Measurements from ENCODE around the gene KRTAP5-9. TPM values are rescaled to one million over a fixed set of nuclear protein-coding genes. Genes with fewer than 3 reads are reported as not detected.
"Not testable (repeated sequence)": the region's sequence is repeated elsewhere in the genome, so short reads cannot be mapped to it uniquely, and the experiment has no call there.

The KRTAP5-9 gene
- total RNA-seq, 1 experiment from 2014 or later = not detected

- no peaks in the 10 kb centered on the region for H3K9me3 ChIP-seq (ENCODE audit: low read depth, low read length, poor library complexity, severe bottlenecking)
- no TSS peak for BruUV-seq (replicated peaks)
- peaks cover 10% of the 10 kb centered on the region for H3K27me3 ChIP-seq (replicated peaks; ENCODE audit: insufficient read depth, low read depth, low read length, poor library complexity)
- DNase-seq (ENCODE audit: low spot score) = no peak
- no peaks in the 10 kb centered on the region for H3K36me3 ChIP-seq (ENCODE audit: insufficient read depth, low read length, poor library complexity, severe bottlenecking)
- intact Hi-C loops (cut with micrococcal nuclease; ENCODE audit: unreplicated experiment) = no loop called here
- ChIA-PET CTCF (no interaction called here), POLR2A (ENCODE audit: low non-redundant PET) (no interaction called here)
- no peak for TF ChIP-seq EZH2 (IDR thresholded peaks at IDR 0.05; ENCODE audit: borderline replicate concordance, low read depth, low read length, poor library complexity, severe bottlenecking)
- no peak for TF ChIP-seq CTCF (conservative IDR thresholded peaks at IDR 0.05; ENCODE audit: low read depth, low read length)
- no peaks in the 10 kb centered on the region for H3K4me1 ChIP-seq (ENCODE audit: insufficient read depth, low read length, poor library complexity, severe bottlenecking)
- no peak overlapping the region for H3K27ac ChIP-seq (ENCODE audit: low read depth, low read length, poor library complexity, severe bottlenecking)
- no peak overlapping the region for H3K4me3 ChIP-seq (ENCODE audit: low read depth, low read length, poor library complexity, severe bottlenecking)
Observed at GRCh38 chr11:71566081-71566620, 17.9 kb downstream of the KRTAP5-9 start.

DNA sequence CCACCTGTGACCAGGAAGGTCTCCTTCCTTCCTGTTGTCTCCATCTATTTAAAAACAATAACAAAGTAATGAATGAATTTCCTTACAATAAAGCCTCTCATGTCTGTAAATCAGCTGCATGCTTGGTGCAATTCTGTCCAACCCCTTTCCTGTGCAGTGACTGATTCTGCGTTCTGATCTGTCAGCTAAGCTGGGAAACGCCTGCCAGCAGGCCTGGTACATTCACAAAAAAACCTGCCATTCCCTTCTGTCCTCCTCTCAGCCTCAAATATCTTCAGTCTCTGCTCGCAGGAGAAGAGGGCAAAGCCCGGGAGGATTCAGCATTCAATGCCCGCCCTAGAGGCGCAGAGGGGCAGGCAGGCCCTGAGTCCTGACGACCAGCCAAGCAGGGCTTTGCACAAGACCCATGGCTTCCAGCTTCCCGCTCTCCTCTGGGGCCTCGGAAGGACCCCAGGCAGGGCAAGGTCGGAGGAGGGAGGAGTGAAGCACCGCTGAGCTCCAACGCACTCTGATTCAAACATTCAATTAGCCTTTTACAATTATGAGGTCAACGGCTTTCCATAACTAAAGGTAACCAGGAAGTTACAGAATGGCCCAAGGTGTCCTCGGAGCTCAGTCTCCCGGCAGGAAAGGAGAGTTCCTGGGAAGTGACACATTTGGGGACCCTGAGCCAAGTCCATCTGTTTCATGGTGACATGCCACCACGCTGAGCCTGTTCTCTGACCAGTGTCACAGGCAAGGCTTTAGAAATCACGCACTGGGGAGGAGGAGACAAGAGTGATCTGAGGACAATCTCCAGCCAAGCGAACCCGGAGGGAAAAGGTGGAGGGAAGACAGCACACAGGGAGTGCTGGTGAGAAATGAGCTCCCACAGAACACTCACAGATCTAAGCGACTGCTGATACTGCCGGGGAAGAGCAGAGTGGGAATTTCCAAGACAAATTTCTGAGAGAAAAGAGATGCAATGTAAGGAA, 18.7 kb downstream of the KRTAP5-9 start:
- H3K27ac ChIP-seq (ENCODE audit: low read depth, low read length, poor library complexity, severe bottlenecking); POLR2A ChIA-PET (ENCODE audit: low non-redundant PET); H3K4me3 ChIP-seq (ENCODE audit: low read depth, low read length, poor library complexity, severe bottlenecking); H3K9me3 ChIP-seq (ENCODE audit: low read depth, low read length, poor library complexity, severe bottlenecking); DNase-seq (ENCODE audit: low spot score); intact Hi-C loops (cut with micrococcal nuclease; ENCODE audit: unreplicated experiment); H3K36me3 ChIP-seq (ENCODE audit: insufficient read depth, low read length, poor library complexity, severe bottlenecking); BruUV-seq (replicated peaks); H3K4me1 ChIP-seq (ENCODE audit: insufficient read depth, low read length, poor library complexity, severe bottlenecking): not testable (repeated sequence)
- peaks cover 10% of the 10 kb centered on the region for H3K27me3 ChIP-seq (replicated peaks; ENCODE audit: insufficient read depth, low read depth, low read length, poor library complexity)
- CTCF ChIA-PET = interaction anchor here (1.2 kb wide), 1 partner anchor 13 kb away, joined by 4 read pairs; no protein-coding TSS in a partner anchor

DNA sequence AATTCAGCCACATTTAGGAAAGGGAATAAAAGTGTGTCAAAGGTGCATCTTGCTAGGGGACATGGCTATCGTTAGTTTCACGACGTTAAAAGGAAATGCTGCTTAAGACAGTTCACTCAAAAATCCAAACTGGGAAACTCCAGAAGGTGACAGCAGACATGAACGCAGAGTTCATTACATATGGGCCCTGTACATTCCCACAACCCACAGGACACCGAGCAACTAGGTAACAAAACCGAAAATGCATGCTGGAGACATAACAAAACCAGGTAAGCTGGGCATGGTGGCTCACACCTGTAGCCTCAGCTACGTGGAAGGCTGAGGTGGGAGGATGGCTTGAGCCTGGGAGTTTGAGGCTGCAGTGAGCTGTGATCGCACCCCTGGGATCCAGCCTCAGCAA, 19.4 kb downstream of the KRTAP5-9 start:
- intact Hi-C loops (cut with micrococcal nuclease; ENCODE audit: unreplicated experiment); H3K36me3 ChIP-seq (ENCODE audit: insufficient read depth, low read length, poor library complexity, severe bottlenecking); H3K4me1 ChIP-seq (ENCODE audit: insufficient read depth, low read length, poor library complexity, severe bottlenecking); DNase-seq (ENCODE audit: low spot score); BruUV-seq (replicated peaks); H3K27ac ChIP-seq (ENCODE audit: low read depth, low read length, poor library complexity, severe bottlenecking); H3K27me3 ChIP-seq (replicated peaks; ENCODE audit: insufficient read depth, low read depth, low read length, poor library complexity); H3K9me3 ChIP-seq (ENCODE audit: low read depth, low read length, poor library complexity, severe bottlenecking); POLR2A ChIA-PET (ENCODE audit: low non-redundant PET); H3K4me3 ChIP-seq (ENCODE audit: low read depth, low read length, poor library complexity, severe bottlenecking): not testable (repeated sequence)
- TF ChIP-seq CTCF (conservative IDR thresholded peaks at IDR 0.05; ENCODE audit: low read depth, low read length) = 0 out of 2 replicates have a peak, but pooled peaks have one; percentile 10
- CTCF ChIA-PET = interaction anchor here (1.2 kb wide), 1 partner anchor 12 kb away, joined by 4 read pairs; no protein-coding TSS in a partner anchor

Data from A673 (cell line).